Inferior parietal cortex (tissue), 1 donor: ENCODE measurements around the gene PTGFR.

Experiments used
- DNase-seq: peaks from one replicate; pipeline ENCODE4 v3.0.0-alpha.2; 2016; ENCODE audit errors: extremely low spot score

PTGFR gene

GRCh38 chr1:78520216-78520615 is 29.4 kb downstream of the PTGFR start:
- DNase-seq, result no peak

DNA sequence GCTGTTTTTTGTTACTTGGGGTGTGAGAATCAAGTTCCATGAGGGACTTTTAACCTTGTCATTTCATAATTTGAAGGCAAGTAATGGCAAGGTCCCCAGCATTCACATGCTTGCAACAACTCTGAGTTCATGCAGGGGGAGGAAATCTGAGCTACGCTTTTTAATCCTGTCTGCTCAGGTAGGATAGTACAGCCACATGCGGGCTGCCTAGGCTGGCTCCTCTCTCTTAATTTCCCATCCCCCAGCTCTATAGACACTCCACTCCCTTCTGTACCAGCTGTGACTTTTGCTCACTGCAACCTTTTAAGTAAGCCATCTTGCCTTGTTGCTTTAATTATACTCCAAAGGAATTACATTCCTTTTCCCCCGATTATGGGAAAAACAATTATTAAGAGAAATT is 30.1 kb downstream of the PTGFR start:
- DNase-seq, result no peak

GRCh38 chr1:78522136-78522535 is 31.4 kb downstream of the PTGFR start:
- no peak for DNase-seq

GRCh38 chr1:78526496-78526895 is 35.7 kb downstream of the PTGFR start:
- DNase-seq, result no peak

- DNase-seq, result no peak
Measured at GRCh38 chr1:78527706-78528105, 36.9 kb downstream of the PTGFR start.

- DNase-seq, result no peak
Measured at GRCh38 chr1:78533527-78533926, 42.8 kb downstream of the PTGFR start.

- no peak for DNase-seq
Measured at GRCh38 chr1:78535286-78535685, 44.5 kb downstream of the PTGFR start.

- no peak for DNase-seq
Measured at GRCh38 chr1:78536427-78536826, 45.7 kb downstream of the PTGFR start.

DNA sequence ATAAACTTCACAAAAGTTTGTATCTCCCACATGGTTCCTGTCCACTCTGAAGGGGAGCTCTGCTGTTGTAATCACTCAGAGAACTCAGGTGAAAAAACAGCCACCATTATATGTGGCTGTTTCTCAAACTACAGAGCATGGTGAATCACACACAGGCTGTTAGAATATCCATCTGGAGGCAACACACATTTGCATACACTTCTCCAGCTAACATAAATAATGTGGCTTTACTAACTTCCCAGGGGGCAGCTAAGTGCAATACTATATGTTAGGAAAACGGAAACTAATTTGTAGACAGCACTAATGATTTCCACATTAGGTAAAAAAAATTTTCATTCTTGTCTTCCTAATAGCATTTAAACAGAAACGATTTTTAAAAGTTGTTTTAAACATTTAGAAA is 49.3 kb downstream of the PTGFR start:
- DNase-seq, result no peak

DNA sequence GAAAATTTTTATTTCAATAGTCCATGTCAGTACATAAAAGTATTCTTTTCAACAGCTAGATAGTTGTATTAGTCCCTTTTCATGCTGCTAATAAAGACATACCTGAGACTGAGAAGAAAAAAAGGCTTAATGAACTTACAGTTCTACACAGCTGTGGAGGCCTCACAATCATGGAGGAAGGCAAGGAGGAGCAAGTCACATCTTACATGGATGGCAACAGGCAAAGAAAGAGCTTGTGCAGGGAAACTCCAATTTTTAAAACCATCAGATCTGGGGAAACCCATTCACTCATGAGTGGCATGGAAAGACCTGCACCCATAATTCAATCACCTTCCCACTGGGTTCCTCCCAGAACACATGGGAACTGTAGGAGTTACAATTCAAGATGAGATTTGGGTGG is 50.7 kb downstream of the PTGFR start:
- DNase-seq, result no peak

DNA sequence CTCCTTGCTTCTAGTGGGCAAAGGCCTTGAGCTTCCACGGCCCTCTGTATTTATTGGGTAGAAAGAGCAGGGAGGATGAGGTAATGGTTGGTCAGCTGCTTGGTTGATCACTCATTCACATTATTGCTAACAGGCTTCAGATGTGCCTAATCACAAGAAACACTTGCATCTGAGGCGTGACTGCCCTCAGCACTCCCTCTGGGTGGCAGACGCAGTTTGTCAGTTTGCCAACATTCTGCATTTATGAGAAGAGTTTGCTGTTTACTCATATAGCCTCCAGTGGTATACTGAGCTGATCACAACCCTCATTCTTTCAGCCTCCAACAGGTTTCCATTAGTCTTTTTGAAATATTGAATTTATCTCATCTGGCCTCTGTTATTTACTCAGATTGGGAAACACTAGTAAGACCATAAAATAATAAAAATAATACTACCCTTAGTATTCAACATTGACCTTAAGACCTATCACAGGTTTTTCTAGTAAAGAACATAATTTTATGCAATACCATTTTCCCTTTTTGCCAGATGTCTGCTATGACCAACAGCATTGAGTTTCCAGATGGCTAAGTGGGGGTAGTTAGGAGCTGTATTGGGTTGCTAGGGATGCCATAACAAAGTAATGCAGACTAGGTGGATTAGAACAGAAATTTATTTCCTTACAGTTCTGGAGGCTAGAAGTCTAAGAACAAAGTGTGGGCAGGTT is 53.3 kb downstream of the PTGFR start:
- no peak for DNase-seq

- no peak for DNase-seq
Measured at GRCh38 chr1:78547081-78547480, 56.3 kb downstream of the PTGFR start.

GRCh38 chr1:78549331-78549730 is 58.6 kb downstream of the PTGFR start:
- no peak for DNase-seq

GRCh38 chr1:78549891-78550290 is 59.1 kb downstream of the PTGFR start:
- no peak for DNase-seq

DNA sequence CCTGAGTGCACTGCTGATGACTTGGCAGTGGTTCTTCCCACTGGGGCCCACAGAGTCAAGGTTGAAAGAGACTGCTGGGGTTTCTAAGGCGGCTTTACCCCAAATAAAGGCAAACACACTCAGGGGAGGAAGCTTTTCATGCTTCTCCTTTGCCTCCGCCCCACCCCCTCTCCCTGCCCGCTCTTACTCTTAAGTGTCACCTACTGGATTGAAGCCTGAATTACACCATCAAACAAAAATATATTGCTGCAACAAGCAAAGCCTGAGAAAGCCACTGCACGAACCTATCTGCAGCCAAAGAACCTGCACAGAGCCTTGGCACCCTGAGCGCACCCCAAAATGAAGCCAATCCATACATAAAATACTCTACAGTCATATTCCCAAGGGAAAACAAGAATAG is 63.1 kb downstream of the PTGFR start:
- DNase-seq, result no peak

DNA sequence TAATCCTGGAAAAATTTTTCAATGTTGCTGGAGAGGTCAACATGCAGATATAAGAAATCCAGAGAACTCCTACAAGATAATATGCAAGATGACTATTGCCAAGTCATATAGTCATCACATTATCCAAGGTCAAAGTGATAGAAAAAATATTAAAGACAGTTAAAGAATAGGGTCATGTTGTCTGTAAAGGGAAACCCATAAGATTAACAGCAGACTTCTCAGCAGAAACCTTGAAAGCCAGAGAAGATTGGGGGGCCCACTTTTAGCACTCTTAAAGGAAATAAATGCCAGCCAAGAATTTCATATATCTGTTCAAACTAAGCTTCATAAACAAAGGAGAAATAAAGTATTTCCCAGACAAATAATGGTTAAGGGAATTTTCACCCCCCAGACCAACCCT is 64.1 kb downstream of the PTGFR start:
- DNase-seq, result no peak

- no peak for DNase-seq
Measured at GRCh38 chr1:78559680-78560079, 68.9 kb downstream of the PTGFR start.

DNA sequence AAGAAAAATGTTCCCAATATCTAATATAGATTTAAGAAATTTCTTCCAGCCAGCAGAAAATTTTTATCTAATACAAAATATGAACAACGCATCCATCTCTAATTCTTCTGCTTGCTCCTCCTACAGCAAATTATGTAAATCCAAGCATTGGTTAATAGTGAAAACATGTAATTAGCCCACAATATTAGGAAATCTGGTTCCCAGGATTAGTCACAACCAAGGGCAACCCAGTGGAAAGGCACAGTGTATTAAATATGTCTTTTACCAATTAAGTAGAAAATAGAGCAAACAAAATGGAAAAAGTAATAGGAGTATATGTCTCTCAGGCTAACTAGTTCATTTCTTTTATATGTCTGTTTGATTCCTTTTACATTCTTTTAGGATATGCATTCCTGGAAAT is 70.0 kb downstream of the PTGFR start:
- DNase-seq, result no peak

- no peak for DNase-seq
Measured at GRCh38 chr1:78561856-78562255, 71.1 kb downstream of the PTGFR start.

DNA sequence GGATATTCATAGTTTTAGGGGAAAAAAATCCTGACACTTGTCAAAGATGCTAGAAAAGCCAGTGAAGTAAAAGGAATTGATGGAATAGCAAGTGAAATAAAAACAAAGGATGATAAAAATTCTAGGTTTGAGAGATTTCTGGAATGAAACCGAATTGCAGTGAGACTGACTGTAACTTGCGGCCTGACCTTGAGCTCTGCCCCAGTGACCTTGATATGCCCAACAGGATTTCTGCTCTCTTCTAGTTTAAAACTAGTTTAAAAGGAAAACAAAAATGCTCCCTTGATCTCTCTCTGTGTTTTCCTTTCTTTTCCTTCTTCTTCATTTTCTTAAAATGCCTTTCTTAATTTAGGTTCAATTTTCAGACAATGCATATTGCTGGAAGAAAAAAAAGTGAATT is 74.6 kb downstream of the PTGFR start:
- no peak for DNase-seq

DNA sequence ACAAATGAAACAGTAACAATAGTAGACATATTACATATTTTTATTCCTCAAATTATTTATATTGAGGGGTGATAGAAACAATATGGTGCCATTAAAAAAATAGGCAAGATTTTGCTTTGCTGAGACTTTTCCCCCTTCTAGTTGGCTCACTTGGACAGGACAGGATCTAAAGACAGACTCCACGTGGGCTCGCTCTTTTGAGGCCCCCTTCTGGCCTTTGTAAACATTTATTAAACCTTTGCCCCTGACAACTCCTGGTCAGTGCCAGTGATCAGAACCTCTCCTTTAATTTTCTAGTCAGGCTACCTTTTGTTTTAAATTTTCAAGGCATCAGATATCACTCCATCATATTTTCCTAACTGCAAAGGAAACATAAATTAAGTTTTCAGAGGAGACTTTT is 79.8 kb downstream of the PTGFR start:
- DNase-seq, result no peak

- no peak for DNase-seq
Measured at GRCh38 chr1:78577257-78578100, 86.7 kb downstream of the PTGFR start.

DNA sequence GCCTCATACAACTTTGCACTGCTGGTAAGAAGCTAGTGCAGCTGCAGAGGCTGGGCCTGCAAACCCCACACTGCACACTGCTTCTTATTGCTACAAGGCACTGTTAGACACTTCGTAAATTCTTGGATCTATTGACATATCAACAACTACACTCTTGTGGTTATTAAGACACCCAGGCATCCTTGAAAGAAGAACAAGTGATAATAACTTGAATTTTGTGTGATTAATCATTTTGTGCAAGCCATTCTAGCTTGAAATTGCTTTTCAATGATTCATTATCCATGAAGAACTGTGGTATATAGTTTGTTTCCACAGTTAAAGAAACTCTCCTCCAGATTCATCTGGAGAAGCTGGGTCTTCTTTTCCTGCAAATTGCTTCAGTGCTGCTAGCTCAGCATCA is 95.8 kb downstream of the PTGFR start:
- no peak for DNase-seq
